GM18498 (cell line): ENCODE measurements around the gene BMPR1A.
"Not testable (repeated sequence)": the region's sequence is repeated elsewhere in the genome, so short reads cannot be mapped to it uniquely, and the experiment has no call there.

Source experiments
- ATAC-seq: cut with Tn5 transposase; IDR thresholded peaks from one replicate; pipeline ENCODE4 v1.9.1; 2021; ENCODE audit warnings: mild to moderate bottlenecking, moderate library complexity; ENCODE audit not compliant: unreplicated experiment

BMPR1A gene

GRCh38 chr10:86952697-86953096, 196.3 kb downstream of the BMPR1A start:
- ATAC-seq = not testable (repeated sequence)

- ATAC-seq = no peak
These were observed 197.6 kb downstream of the BMPR1A start for GRCh38 chr10:86953747-86954680.

- no peak for ATAC-seq
These were observed 198.5 kb downstream of the BMPR1A start for GRCh38 chr10:86954681-86955500.

- ATAC-seq = no peak
These were observed 199.2 kb downstream of the BMPR1A start for GRCh38 chr10:86955501-86956194.

- ATAC-seq = no peak
These were observed 199.9 kb downstream of the BMPR1A start for GRCh38 chr10:86956195-86956847.

DNA sequence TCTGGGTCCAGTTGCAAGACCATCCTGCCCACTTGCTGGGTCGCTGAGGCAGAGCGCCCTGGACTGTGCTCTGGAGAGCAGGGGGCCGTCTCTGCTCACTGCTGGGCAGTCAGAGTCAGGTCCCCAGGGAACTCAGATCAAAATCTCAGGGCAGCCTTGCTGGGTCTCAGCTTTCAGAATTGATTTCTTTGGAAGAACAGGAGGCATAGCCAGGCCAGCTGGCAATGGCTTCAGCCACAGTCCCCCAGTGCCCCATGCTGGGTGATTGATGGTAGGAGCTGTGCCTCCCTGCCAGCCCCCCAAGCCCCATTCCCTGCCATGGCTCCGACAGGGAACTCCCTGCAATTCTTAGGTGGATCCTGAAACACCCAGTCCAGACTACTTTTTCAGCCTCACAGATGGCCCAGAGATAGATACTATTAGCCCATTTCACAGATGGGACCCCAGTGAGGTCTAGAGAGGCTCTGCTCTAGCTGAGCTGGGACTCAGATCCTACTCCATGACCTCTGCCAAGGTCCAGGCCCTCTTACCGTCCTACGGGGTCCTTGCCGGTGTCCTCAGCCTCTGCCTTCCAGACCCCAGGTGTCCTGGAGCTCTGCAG, 200.5 kb downstream of the BMPR1A start:
- ATAC-seq = no peak

DNA sequence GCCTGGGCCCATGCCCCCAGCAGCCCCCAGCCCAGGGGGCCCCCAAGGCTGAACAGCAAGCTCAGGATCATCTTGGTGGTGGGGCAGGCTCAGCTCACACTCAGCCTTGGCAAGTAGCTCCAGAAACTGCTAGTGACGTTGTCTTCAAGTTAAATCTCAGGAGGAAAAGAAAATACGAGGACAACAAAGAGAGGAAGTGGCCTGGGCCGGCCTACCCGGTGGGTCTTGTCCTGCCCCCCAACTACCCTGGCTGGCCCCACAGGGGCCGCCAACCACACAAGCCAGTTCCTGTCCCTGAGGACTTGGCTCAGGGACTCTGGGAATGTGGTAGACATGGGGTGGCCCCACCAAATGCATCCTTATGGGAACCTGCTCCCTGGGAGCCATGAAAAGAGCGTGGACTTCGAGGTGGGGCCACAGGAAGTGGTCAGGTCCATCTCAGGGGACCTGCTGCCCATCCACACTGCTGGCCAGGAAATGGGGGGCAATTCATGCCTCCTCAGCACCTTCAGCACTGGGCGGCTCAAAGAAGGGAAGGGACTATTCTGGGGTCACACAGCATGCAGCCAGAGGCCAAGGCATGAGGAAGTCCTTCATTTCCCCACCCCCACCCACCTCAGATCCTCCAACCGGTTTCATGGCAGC, 201.2 kb downstream of the BMPR1A start, which contains the start of gene MMRN2:
Gene MMRN2 (minus strand): TSS at position 145 of the 645 bp plus-strand sequence. CDS start 74 bp downstream, at position 71.
- ATAC-seq = no peak

DNA sequence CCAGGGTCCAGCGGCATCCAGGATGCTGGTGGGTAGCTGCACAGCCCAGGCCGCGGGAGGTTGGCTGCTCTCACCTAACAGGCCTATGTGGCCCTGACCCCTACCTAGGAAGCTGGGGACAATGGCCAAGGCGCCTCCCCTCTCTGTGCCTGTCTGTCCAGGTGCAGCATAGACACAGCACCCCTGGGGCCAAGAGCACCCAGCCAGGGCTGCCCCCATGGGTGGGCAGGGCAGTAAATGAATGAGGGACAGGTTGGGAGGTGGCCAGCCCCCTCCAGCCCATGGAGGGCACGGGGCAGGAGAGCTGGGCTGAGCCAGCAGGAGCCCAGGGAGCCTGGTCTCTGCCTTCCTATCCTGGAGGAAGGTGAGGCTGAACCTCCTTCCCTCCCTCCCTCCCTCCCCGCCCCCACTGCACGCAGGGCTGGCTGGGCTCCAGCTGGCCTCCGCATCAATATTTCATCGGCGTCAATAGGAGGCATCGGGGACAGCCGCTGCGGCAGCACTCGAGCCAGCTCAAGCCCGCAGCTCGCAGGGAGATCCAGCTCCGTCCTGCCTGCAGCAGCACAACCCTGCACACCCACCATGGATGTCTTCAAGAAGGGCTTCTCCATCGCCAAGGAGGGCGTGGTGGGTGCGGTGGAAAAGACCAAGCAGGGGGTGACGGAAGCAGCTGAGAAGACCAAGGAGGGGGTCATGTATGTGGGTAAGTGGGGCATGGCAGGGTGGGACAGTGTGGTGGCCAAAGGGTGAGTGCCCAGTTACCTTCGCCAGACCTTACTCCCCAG, 201.9 kb downstream of the BMPR1A start, which contains the start of gene SNCG:
Gene SNCG (plus strand): TSS at position 484 of the 785 bp plus-strand sequence. CDS start 99 bp downstream, at position 583.
- ATAC-seq = no peak

DNA sequence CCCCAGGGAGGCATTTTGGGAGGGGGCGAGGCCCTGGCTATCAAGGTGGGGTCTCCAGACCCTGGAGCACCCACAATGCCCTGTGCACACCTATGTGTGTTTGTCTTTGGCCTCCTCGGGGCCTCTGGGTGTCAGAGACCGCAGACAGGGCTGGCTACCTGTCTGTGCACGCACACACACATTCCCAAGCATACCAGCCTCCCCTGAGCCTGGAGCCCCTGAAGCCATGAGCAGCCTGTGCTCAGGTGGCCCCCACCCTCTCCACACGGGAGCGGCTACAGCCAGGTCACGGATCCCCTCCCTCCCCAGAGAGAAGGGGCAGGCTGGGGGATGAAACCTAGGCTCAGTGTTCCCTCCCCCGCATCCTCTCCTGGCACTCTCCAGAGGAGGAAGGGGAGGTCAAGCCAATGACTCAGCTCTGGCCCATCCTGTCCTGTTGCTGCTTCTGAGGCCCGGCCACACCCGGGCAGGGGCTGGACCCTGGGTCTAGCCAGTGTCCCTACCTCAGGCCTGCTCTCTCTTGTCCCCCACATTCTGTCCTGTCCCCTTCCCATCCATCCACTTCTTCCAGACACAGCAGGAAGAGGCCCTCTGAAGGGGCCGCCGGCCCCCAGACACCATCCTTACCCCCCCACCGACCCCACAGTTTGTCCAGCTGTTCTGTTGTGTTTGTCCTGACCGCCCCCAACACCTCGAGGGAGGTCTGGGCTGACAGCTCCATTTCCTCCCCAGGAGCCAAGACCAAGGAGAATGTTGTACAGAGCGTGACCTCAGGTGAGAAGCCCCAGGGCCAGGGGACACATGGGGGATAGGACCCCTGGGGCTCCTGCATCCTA, 202.7 kb downstream of the BMPR1A start:
- no peak for ATAC-seq

DNA sequence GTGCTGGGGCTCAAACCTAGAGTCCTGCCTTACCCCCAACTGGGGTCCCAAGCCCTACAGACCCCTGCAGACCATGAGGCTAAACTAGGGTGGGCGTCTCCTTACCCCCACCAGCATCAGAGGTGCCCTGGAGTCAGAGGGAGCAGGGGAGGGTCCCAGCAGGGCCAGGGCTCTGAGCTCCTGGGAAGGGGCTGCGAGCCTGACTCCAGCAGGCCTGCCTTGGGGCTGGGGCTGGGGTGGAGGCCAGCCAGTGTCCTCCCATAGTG, 203.3 kb downstream of the BMPR1A start:
- no peak for ATAC-seq

DNA sequence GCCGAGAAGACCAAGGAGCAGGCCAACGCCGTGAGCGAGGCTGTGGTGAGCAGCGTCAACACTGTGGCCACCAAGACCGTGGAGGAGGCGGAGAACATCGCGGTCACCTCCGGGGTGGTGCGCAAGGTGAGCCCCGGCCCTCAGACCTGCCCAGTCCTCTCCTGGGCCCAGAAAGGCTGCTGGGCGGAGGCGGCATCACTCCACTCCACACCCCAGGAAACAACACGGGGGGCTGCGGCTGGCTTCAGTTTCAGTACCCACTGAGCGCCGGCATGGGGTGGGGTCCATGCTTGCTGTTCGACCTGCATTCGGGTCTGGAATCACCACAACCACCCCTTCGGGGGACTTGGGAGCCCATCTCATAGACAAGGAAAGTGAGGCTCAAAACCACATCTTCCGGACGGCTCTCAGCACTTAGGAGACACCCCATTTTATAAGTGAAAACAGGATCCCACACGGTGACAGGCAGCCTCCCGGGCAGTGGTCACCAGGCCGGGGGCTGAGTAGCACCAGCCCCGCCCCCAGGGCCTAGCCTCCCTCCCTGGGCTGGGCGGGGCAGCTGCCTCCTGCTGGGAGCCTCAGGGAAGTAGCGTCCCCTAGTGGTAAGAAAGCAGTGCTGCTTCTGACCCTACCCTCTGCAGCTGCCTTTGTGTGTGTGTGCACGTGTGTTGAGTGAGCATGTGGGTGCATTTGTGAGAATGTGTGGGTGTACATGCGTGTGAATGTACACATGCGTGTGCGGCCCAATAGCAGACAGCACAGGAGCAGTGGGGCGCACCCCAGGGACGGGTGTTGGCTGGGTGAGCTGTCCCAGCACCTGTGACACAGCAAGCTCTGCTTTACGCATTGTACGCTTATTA, 203.8 kb downstream of the BMPR1A start:
- ATAC-seq = peak; percentile 67

- ATAC-seq = no peak
These were observed 204.5 kb downstream of the BMPR1A start for GRCh38 chr10:86960863-86961434.

GRCh38 chr10:86961481-86962091, 205.2 kb downstream of the BMPR1A start:
- ATAC-seq = no peak

DNA sequence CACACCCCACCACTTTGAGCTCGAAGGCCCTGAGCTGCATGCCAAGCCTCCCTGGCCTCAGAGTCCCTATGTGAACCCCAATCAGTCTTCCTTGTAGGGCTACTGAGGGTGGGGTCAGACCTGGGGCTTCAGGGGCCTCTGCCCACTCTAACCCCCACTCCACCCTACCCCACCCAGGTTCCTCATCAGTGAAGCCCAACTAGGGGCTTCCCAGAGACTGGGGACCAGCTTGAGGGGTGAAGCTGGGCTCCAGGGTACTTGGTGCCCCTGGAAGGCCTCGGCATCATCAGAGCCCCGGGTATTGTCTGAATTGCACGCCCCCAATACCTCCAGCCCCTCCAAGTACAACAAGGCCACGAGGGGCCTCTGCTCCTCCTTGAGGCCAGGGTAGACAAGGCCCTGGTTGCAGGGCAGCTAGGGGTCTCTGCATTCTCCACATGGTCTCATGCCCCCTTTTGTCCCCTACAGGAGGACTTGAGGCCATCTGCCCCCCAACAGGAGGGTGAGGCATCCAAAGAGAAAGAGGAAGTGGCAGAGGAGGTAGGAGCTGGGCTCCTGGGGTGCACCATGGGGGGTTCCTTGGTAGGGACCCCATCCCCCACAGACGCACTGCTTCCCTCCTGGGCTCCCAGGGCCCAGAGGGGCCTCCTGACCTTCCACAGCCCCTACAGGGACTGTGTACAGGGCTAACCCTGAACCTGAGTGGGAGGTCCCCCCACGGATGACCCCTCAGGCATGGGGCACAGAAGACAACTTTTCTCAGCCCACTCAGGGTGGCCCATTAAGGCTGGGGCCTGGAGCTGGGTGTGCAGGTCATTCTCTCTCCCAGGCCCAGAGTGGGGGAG, 205.9 kb downstream of the BMPR1A start:
- no peak for ATAC-seq

- ATAC-seq = no peak
These were observed 206.5 kb downstream of the BMPR1A start for GRCh38 chr10:86962981-86963310.
